Dermis microvascular lymphatic vessel endothelial cell (primary cell): ENCODE data around the gene TRAF2. TPM values are rescaled to one million over a fixed set of nuclear protein-coding genes. Genes with fewer than 3 reads are reported as not detected.
A peak's percentile ranks its signal among the peaks of the same experiment; 100 is the strongest.
"Not testable (repeated sequence)": the region's sequence is repeated elsewhere in the genome, so short reads cannot be mapped to it uniquely, and the experiment has no call there.

Experiments used
- DNase-seq, 2 donors: peaks; one replicate each; pipeline versions ENCODE4 v3.0.0 to v3.0.0-alpha.2; 2010; ENCODE audit warnings: low read depth in 2 of 2
- total RNA-seq: library from RNA; depleted of rRNA; stranded (reverse); fragments of >200 nt; gene quantifications from 2 replicates; pipeline ENCODE4 v1.2.1, GENCODE V29; 2014

TRAF2 gene, protein sequence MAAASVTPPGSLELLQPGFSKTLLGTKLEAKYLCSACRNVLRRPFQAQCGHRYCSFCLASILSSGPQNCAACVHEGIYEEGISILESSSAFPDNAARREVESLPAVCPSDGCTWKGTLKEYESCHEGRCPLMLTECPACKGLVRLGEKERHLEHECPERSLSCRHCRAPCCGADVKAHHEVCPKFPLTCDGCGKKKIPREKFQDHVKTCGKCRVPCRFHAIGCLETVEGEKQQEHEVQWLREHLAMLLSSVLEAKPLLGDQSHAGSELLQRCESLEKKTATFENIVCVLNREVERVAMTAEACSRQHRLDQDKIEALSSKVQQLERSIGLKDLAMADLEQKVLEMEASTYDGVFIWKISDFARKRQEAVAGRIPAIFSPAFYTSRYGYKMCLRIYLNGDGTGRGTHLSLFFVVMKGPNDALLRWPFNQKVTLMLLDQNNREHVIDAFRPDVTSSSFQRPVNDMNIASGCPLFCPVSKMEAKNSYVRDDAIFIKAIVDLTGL
- total RNA-seq = 13.0 and 21.9 TPM in 2 replicates

DNA sequence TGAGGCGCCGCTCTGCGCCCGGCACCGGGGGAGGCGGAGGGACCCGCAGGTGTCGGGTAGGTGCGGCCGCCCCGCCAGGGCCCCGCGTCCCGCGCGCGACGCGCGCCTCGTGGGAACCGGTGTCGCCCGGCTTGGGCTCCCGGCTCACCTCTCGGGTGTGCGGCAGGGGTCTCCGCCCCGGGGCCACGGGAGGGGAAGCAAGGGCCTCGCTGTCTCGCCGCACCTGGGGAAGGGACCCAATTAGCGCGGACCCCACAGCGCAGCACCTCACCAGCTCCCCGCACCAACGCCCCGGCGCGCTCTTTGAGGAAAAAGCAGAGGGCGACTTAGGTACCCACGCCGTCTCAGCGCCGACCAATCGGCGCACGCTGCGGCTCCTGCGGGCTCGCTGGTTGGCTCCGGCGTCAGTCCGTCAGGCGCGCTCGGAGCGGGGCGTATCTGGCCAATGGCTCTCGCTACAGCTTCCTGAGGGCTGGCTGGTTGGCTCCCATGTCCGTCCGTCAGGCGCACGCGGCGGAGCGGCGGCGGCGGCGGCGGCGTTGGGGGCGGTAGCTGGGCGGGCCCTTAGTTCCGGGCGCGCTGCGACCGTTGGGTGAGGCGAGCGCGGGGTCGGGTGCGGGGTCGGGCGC lies at the start of gene TRAF2:
Gene TRAF2, plus strand, starts transcription at position 567 of the 629 bp plus-strand sequence. CDS start 12,225 bp downstream, outside the sequence.
- peak; percentile 98 to 100 for DNase-seq

GRCh38 chr9:136837146-136837855 lies 49.0 kb upstream of the TRAF2 start:
- no peak for DNase-seq

DNA sequence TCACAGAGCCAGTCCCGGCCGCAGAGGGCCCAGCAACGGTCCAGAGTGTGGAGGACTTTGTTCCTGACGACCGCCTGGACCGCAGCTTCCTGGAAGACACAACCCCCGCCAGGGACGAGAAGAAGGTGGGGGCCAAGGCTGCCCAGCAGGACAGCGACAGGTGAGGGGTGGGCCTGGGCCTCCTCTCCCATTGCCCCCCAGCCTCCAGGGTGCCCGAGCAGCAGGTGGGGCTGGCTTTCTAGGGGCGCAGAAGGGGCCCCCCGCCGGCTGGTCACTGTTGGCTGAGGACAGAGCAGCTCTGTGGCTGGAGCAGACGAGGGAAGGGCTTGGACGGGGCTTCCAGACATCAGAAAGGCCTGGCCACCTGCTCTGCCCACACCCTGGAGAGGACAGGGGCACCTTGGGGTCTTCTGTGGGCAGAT lies 48.4 kb upstream of the TRAF2 start:
- not testable (repeated sequence) for DNase-seq

GRCh38 chr9:136838314-136839228 lies 47.7 kb upstream of the TRAF2 start:
- no peak for DNase-seq

DNA sequence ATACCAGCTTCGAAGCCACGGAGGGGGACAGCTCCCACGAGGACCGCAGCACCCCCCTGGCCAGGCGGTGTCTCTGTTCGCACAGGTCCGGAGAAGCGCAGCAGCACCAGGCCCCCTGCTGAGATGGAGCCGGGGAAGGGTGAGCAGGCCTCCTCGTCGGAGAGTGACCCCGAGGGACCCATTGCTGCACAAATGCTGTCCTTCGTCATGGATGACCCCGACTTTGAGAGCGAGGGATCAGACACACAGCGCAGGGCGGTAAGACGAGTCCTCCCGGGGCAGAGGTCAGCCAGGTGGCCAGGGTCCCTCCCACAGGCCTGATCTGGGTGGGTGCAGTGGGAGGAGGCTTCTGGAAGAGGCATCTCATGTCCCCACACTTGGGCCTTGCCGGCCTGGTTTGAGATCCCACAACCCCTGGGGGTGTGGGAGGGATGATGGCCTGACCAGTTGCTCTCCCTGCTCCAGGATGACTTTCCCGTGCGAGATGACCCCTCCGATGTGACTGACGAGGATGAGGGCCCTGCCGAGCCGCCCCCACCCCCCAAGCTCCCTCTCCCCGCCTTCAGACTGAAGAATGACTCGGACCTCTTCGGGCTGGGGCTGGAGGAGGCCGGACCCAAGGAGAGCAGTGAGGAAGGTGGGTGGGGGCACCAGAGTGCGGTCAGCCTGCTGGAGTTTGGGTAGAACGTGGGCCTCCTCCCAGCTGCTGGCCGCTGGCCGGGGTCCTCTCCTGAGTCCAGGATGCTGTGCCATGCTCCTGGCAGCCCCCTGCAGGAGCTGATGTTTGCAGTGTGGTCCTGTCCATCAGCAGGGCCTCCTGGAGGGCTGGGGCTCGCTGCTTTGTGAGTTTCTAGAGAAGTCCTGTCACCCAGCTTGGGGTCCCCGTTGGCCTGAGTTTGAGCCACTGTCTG lies 46.8 kb upstream of the TRAF2 start:
- no peak for DNase-seq

DNA sequence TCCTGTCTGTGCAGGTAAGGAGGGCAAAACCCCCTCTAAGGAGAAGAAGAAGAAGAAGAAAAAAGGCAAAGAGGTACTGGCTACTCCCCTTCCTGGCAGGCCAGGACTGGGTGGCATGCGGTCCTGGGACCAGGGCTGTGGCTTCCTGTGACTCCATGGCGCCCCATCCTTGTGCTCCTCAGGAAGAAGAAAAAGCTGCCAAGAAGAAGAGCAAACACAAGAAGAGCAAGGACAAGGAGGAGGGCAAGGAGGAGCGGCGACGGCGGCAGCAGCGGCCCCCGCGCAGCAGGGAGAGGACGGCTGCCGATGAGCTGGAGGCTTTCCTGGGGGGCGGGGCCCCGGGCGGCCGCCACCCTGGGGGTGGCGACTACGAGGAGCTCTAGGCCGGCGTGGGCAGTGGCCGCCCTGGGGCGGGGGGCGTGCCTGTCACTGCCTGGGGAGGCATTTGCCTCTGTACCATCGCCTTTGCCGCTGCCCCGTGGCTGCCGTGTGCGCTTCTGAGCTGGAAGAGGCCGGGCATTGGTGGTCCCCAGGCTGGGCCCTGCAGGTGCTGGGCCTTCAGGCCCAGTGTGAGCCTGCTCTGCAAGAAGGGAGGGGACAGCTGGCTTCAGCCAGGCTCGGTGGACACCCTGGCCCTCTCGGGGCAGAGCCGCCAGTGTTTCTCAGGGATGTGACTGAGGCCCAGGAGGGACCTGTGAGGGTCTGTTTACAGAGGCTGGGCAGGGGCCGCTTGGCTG lies 46.0 kb upstream of the TRAF2 start:
- no peak for DNase-seq

GRCh38 chr9:136840877-136841645 lies 45.3 kb upstream of the TRAF2 start:
- peak in 1 of 2 donors; percentile 19 for DNase-seq

DNA sequence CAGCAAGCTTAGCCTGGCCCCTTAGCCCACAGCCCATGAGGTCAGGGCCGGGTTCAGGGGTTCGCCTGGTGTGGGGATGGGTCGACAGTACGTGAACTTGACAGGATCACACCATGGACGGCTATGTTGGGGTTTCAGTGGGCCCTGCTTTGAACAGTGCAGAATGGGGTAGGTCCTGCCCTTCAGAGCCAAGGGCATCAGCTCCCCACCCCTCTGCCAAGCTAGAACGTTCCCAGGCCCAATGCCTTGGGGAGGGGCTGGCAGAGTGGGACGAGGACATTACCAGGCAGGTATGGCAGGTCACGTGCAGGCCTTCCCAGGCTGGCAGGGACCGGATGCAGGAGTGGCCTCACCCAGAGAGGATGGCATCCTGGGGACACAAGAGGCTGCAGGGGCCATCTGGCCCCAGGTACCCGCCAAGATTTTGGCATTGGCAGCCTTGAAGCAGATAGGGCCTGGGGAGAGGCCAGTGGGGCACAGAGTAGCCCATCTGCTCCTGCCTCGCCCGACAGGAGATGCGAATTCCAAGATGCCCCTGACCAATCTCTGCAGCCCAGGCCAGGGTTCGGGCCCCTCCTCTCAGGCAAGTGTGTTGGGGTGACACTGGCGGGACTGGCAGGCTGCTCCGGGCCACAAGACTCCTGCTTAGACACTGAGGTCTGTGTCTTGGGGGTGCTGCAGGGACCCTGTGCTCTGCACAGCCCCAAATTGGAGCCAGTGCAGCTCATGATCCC lies 44.5 kb upstream of the TRAF2 start:
- not testable (repeated sequence) for DNase-seq

DNA sequence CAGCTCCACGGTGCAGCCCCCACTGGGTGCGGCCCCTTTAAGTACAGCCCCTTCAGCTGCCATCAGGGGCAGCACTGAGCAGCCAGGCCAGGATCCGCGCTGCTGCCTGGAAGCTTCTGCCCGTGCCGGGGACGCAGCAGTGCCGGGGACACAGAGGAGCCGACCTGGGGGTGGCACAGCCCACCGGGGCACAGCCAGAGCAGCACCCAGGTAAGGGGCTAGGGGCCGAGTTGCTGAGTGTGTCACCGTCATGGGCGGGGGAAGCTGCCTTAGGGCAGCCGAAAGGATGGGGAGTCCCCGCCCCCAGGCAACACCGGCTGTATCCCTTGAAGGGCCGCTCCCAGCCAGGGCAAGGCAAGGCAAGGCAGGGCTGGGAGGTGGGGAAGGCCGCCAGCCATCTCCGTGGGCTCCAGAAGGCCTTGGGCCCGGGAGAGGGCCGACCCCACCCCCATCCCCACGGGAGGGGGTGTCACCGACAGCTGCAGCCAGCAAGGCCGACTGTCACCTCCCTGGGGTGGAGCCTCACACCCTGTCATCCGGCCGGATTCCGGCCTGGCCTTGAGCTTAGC lies 43.9 kb upstream of the TRAF2 start, which contains the start of gene AJM1:
Gene AJM1, plus strand, starts transcription at position 99 of the 569 bp plus-strand sequence. CDS start 1,937 bp downstream, outside the sequence.
- DNase-seq = peak; percentile 46 to 75

DNA sequence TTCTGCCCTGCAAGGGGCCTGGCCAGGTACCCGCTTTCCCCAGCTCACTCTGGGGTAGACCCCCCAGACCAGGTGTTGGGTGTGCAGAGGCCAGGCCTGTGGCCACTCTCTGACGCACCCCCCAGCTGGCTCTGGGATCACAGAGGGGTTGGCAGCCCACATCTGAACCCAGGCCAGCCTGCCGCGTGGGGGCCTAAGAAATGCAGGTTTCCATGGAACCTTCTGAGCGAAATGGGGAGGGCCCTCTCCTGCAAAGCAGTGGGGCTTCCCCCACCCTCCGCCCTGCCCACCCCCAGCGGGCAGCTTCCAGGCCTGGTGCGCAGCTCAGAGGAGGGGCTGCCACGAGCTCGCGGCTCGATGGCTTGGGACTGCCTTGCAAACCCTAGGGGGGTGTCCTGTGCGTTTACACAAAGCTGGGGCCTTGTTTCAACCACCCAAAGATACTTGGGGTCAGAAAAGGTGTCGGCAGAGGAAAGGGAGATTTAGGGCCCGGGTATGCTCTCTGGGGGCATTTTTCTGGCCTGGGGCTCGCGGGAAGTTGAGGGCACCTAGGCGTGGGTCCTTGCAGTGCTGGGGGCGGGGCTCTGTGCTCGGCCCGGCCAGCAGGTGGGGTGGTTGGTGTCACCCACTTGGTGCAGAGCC lies 43.0 kb upstream of the TRAF2 start:
- DNase-seq = not testable (repeated sequence)

- DNase-seq = peak in 1 of 2 donors; percentile 23
Observed at GRCh38 chr9:136843801-136844740, 42.2 kb upstream of the TRAF2 start.

DNA sequence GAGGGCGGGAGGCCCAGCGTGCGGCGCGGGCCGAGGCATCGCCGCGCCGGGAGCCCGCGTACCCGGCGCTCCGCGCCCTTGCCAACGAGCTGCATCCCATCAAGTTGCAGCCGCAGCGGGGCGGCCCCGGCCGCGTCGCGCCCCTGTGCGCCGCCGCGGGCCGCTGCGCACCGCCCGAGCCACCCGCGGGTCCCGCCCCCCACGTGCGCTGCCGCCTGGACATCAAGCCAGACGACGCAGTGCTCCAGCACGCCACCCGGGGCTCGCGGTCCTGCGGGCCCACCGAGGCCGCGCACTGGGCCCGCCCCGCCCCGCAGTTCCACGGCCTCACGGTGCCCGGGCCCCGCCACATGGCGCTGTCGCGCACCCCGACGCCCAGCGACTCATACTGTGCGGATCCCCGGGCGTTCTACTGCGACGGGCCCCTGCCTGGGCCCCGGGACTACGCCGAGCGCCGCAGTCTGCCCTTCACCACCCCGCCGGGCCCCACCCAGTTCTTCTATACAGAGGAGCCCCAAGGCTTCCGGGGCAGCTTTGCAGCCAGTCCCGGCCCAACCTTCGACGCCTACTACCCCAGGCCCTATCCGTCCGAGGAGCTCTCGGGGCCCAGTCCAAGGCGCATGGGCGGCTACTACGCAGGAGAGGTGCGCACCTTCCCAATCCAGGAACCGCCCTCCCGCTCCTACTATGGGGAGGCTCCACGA lies 41.4 kb upstream of the TRAF2 start:
- no peak for DNase-seq

- no peak for DNase-seq
Observed at GRCh38 chr9:136845465-136846260, 40.7 kb upstream of the TRAF2 start.
